OCI-M2 (cell line): ENCODE results near the gene HMGA1.
"Not testable (repeated sequence)": the region's sequence is repeated elsewhere in the genome, so short reads cannot be mapped to it uniquely, and the experiment has no call there.

Experiments used
- DNase-seq: peaks from one replicate; lab custom pipeline; 2025; ENCODE audit not compliant: unreplicated experiment; lab: John Stamatoyannopoulos, UW

The HMGA1 gene

GRCh38 chr6:34239893-34240292 is 3.2 kb downstream of the HMGA1 start:
- no peak for DNase-seq

GRCh38 chr6:34240329-34241248 is 3.9 kb downstream of the HMGA1 start:
- DNase-seq: no peak

- no peak for DNase-seq
Observed at GRCh38 chr6:34241351-34242215, 4.9 kb downstream of the HMGA1 start.

GRCh38 chr6:34242252-34243130 is 5.8 kb downstream of the HMGA1 start:
- no peak for DNase-seq

GRCh38 chr6:34243131-34243771 is 6.6 kb downstream of the HMGA1 start:
- DNase-seq: no peak

GRCh38 chr6:34243901-34244884 is 7.5 kb downstream of the HMGA1 start:
- no peak for DNase-seq

GRCh38 chr6:34245032-34245760 is 8.5 kb downstream of the HMGA1 start:
- DNase-seq: not testable (repeated sequence)

- not testable (repeated sequence) for DNase-seq
Observed at GRCh38 chr6:34245761-34246140, 9.1 kb downstream of the HMGA1 start.

- no peak for DNase-seq
Observed at GRCh38 chr6:34246249-34246562, 9.5 kb downstream of the HMGA1 start.

- DNase-seq: no peak
Observed at GRCh38 chr6:34246563-34247391, 10.1 kb downstream of the HMGA1 start.

GRCh38 chr6:34247481-34248197 is 11.0 kb downstream of the HMGA1 start:
- no peak for DNase-seq

- no peak for DNase-seq
Observed at GRCh38 chr6:34248198-34248726, 11.6 kb downstream of the HMGA1 start.

GRCh38 chr6:34248727-34249468 is 12.2 kb downstream of the HMGA1 start, which contains the start of gene SMIM29:
SMIM29 (minus strand) TSS chr6:34249006; CDS start chr6:34247791, 1,215 bp downstream.
- DNase-seq: peak; percentile 87

GRCh38 chr6:34249469-34250261 is 13.0 kb downstream of the HMGA1 start:
- DNase-seq: no peak

- DNase-seq: not testable (repeated sequence)
Observed at GRCh38 chr6:34252395-34252794, 15.7 kb downstream of the HMGA1 start.
